GM12873 (cell line): ENCODE results near the gene ILDR2.

ENCODE experiments used
- CTCF ChIP-seq: IDR thresholded peaks from 2 replicates; pipeline ENCODE4 v1.5.1; 2012; ENCODE audit warnings: low read depth, mild to moderate bottlenecking, moderate library complexity, low read length, control low read depth; ENCODE audit not compliant: insufficient read depth; ENCODE audit errors: missing control alignments

Gene ILDR2

DNA sequence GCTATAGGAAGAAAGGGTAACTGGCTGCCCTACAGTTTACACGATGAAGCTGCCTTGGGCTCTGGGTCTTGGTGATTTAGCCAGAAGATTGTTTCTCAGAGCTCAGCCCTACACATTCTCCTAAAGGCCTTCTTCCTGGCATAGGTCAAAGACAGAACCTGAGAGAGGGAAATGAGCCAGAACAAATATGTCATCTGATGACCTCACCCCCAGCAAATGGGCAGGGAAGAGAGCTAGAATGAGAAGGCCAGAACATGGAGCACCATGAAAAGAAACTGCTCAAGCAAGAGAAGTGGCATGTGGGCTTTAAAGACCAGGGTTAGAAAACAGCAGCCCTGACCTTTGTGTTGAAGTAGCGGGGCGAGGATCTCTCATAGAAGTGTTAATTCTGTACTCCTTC lies 5.5 kb upstream of the ILDR2 start:
- TF ChIP-seq CTCF: no peak

DNA sequence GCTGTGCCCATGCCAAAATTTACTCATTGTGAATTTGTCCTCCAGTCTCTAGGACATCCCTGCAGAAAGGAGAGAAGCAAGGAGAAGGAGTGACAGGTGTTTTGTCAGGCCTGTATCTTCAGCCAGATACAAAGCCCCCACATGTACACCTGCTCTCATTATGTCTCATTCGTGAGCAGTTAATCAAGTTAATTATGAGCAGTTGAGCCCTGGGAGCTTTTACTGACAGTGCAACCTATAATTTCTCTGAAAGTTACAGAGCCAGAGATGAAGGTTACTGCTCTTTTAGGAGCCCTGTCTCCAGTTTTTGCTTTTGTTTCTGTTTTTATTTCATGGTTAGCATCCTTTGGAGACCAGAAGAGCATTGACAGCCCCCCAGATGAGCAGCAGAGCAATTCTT lies 5.0 kb upstream of the ILDR2 start:
- no peak for TF ChIP-seq CTCF

DNA sequence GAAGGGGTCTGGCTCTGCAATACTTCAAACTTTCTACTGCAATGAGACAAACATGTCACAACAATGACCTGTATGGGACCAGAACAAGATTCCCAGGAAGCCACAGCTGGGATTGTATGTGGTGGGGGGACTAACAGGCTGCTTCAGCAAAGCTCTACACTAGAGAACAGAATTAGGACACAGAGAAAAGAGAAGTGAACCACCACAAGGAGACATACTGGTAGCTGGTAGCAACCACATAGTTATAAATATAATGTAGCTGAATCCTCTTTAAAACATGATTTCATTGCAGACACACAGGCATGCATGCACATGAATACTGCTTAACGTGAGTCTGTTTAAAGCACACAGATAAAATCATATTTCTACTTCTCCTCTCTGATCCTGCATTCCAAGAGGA lies 3.5 kb upstream of the ILDR2 start:
- TF ChIP-seq CTCF: no peak

- no peak for TF ChIP-seq CTCF
These were observed 2.6 kb upstream of the ILDR2 start for GRCh38 chr1:166977951-166978350.

- TF ChIP-seq CTCF: no peak
These were observed 544 bp downstream of the ILDR2 start for GRCh38 chr1:166974647-166975345.

DNA sequence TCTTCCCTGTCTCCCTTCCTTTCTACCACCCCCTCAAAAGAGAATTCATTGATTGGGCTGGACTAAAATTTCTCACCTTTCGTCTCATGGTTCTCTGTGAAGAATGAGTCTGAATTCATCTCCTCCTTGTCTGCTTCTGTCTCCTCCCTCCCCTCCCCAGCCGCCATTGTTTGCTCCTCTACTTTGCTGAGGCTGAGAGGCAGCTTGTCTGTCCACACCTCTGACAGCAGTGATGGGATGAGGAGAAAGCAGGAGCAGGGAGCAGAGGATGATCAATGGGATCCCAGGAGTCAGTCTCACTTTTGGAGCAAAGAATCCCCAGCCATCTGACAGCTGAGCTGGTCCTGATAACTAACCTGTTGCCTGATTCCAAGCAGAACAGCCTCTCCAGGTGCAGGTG lies 2.5 kb downstream of the ILDR2 start:
- TF ChIP-seq CTCF: no peak

GRCh38 chr1:166972193-166972592 lies 3.1 kb downstream of the ILDR2 start:
- TF ChIP-seq CTCF: no peak

- TF ChIP-seq CTCF: no peak
These were observed 4.1 kb downstream of the ILDR2 start for GRCh38 chr1:166971252-166971651.
